Gastrocnemius medialis (tissue), 4 donors: ENCODE data around the gene MYH13. TPM values are rescaled to one million over a fixed set of nuclear protein-coding genes. Genes with fewer than 3 reads are reported as not detected.

ENCODE experiments used
- ATAC-seq, 2 donors: fragments of 150-250 bp; one replicate each; pipeline ENCODE4 v1.9.1; 2016
- DNase-seq, 2 donors: peaks; one replicate each; pipeline ENCODE4 v3.0.0-alpha.2; 2019
- H3K27ac ChIP-seq, 4 donors: fragments of 200-600 bp; sonication (generic); 1 replicate in 1 of 4; 2 replicates in 3 of 4; pipeline ENCODE4 v1.5.1; 2016 to 2018; ENCODE audit warnings: mild to moderate bottlenecking in 2 of 4, moderate library complexity in 1 of 4
- H3K27me3 ChIP-seq, 3 donors: fragments of 200-600 bp; sonication (generic) in 2 of 3; 1 replicate in 1 of 3; 2 replicates in 2 of 3; pipeline versions ENCODE4 v1.5.1 to v1.6.0; 2016 to 2019; ENCODE audit warnings: mild to moderate bottlenecking in 1 of 3, moderate library complexity in 1 of 3
- H3K36me3 ChIP-seq, 2 donors: fragments of 200-600 bp; sonication (generic) in 1 of 2; one replicate each; pipeline ENCODE4 v1.5.1; 2017 to 2018
- H3K4me1 ChIP-seq, 2 donors: fragments of 200-600 bp; sonication (generic) in 1 of 2; one replicate each; pipeline ENCODE4 v1.5.1; 2016 to 2017; ENCODE audit warnings: mild to moderate bottlenecking in 2 of 2
- H3K4me3 ChIP-seq, 4 donors: fragments of 200-600 bp; sonication (generic) in 3 of 4; 1 replicate in 1 of 4; 2 replicates in 3 of 4; pipeline ENCODE4 v1.5.1; 2016 to 2019; ENCODE audit warnings: mild to moderate bottlenecking in 2 of 4
- H3K9me3 ChIP-seq, 3 donors: fragments of 200-600 bp; sonication (generic) in 2 of 3; 1 replicate in 1 of 3; 2 replicates in 2 of 3; pipeline ENCODE4 v1.5.1; 2016 to 2019
- POLR2A ChIP-seq, 2 donors: fragments of 450-650 bp; IDR thresholded peaks; one replicate each; pipeline ENCODE4 v1.6.1; 2017; ENCODE audit warnings: antibody characterized with exemption in 2 of 2, mild to moderate bottlenecking in 2 of 2, moderate library complexity in 2 of 2
- in situ Hi-C, 4 donors: fragments of 200-750 bp; cut with MboI; loops; one replicate each; pipeline versions ENCODE4 v1.15.0 to v1.8.0; 2017; ENCODE audit warnings: low sequenced_read_pairs in 4 of 4
- intact Hi-C: fragments of 100-400 bp; cut with DNase I; formaldehyde crosslinking; loops from one replicate; pipeline ENCODE4 v1.15.1; 2023; ENCODE audit warnings: low total_unique reads
- total RNA-seq, 4 donors: library from RNA; depleted of rRNA; stranded (reverse); fragments of >200 nt; gene quantifications; one replicate each; pipeline versions ENCODE4 v1.1.0 to v1.2.3, GENCODE V29; 2016
- TF ChIP-seq, protein P1 (sequence below), 5 experiments: fragments of 450-650 bp in 3 of 5; fragments of 200-600 bp in 2 of 5; sonication (generic) in 2 of 5; IDR thresholded peaks in 4 of 5; conservative IDR thresholded peaks in 1 of 5; 1 replicate in 4 of 5; 2 replicates in 1 of 5; pipeline ENCODE4 v1.5.1; 2016 to 2019; ENCODE audit warnings: antibody characterized with exemption in 5 of 5, mild to moderate bottlenecking in 3 of 5, moderate library complexity in 3 of 5

Gene MYH13
- total RNA-seq, 4 donors from 2014 or later: not detected

DNA sequence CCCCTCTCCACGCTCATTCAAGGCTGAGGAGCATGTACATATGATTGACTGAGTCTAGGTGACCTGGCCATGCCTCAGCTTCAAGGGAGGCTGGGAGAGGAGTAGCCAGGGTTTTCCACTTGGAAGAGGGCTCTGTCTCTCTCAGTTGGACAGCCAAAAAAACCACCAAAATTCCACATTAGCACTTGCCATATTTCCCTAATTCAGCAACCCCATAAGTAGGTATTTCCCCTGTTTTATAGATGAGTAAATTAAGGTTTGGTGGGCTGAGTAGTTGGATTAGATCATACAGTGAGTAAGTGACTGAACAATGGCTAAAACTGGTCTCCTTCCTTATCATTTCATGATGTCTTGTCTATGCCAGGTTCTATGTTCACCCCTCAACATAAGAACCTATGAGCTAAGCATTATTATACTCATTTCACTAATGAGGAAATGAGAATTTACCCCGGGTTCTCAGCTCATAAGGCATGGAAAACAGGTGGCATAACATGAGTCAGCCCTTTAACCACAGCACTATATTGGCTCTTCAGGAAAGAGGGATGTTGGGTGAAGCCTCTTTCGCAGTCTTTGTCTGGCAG lies 106.4 kb downstream of the MYH13 start:
- in situ Hi-C loops: no loop called here
- TF ChIP-seq, protein P1, sequence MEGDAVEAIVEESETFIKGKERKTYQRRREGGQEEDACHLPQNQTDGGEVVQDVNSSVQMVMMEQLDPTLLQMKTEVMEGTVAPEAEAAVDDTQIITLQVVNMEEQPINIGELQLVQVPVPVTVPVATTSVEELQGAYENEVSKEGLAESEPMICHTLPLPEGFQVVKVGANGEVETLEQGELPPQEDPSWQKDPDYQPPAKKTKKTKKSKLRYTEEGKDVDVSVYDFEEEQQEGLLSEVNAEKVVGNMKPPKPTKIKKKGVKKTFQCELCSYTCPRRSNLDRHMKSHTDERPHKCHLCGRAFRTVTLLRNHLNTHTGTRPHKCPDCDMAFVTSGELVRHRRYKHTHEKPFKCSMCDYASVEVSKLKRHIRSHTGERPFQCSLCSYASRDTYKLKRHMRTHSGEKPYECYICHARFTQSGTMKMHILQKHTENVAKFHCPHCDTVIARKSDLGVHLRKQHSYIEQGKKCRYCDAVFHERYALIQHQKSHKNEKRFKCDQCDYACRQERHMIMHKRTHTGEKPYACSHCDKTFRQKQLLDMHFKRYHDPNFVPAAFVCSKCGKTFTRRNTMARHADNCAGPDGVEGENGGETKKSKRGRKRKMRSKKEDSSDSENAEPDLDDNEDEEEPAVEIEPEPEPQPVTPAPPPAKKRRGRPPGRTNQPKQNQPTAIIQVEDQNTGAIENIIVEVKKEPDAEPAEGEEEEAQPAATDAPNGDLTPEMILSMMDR (IDR thresholded peaks at IDR 0.05 in 4 of 5, conservative IDR thresholded peaks at IDR 0.05 in 1 of 5): no peak
- no peak for TF ChIP-seq POLR2A (IDR thresholded peaks at IDR 0.05)
- no peak overlapping the region for H3K27ac ChIP-seq
- H3K27me3 ChIP-seq: no peaks in the 10 kb centered on the region
- H3K9me3 ChIP-seq: no peaks in the 10 kb centered on the region
- intact Hi-C loops: no loop called here
- no peaks in the 10 kb centered on the region for H3K4me1 ChIP-seq
- ATAC-seq (no peak), DNase-seq (no peak)
- H3K36me3 ChIP-seq: no peaks in the 10 kb centered on the region
- H3K4me3 ChIP-seq: no peak overlapping the region

DNA sequence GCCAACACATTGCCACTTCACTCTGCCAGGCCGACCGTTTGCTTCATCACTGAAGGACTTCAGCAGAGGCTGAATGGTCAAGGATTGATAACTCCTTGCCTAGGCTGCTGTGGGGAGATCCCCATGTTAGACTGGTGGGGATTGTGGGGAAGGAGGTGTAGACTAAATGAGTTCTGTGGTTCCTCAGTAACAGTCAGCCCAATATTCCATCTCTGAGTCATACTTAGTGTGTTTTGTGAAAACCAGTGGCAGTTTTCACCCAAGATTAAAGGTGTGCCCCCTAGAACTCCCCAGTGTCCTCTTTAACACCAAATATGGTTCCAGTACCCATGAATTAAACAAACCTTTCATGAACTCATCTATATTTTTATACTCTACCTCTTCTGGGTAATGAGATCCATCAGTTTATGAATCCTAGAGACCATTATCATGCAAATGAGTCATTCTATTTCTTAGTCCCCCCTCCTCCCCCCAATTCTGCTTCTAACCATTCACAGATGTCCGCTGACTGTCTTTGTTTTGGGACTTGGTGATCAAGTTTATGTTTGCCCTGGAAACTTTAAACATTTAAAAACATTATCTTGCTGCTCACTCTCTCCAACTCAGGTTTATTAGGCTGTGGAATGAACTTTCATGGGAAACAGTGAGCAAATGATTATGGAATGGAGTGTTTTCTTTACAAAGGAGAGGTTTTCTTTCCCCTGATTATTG lies 107.6 kb downstream of the MYH13 start:
- in situ Hi-C loops (no loop called here), intact Hi-C loops (no loop called here)
- no peaks in the 10 kb centered on the region for H3K27me3 ChIP-seq
- DNase-seq: no peak
- no peak for ATAC-seq
- H3K4me1 ChIP-seq: no peaks in the 10 kb centered on the region
- no peaks in the 10 kb centered on the region for H3K9me3 ChIP-seq
- no peak overlapping the region for H3K4me3 ChIP-seq
- H3K27ac ChIP-seq: no peak overlapping the region
- H3K36me3 ChIP-seq: no peaks in the 10 kb centered on the region
- TF ChIP-seq POLR2A (IDR thresholded peaks at IDR 0.05): no peak
- TF ChIP-seq, protein P1 (IDR thresholded peaks at IDR 0.05 in 4 of 5, conservative IDR thresholded peaks at IDR 0.05 in 1 of 5): no peak

DNA sequence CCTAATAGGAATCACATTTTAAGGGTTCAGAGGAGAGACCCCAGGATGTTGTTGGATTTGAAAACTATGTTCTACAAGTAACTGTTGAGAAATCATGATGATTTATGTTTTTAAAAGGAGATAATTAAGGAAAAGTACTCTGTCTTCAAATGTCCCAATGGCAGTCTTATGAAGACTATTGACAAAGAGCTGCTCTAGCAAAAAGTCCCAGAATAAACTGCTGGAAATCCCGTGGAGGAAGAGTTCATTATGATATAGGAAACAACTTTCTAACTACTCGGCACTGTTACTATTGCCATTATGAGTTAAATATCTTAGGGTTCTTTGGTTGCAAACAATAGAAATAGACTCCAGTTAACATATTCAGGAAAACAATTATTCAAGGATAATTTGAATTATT lies 108.8 kb downstream of the MYH13 start:
- ATAC-seq: no peak
- Histone ChIP-seq H3K4me1 (no peaks in the 10 kb centered on the region), H3K36me3 (no peaks in the 10 kb centered on the region), H3K4me3 (no peak overlapping the region), H3K27me3 (no peaks in the 10 kb centered on the region), H3K27ac (no peak overlapping the region), H3K9me3 (no peaks in the 10 kb centered on the region)
- no peak for DNase-seq
- in situ Hi-C loops (no loop called here), intact Hi-C loops (no loop called here)
- no peak for TF ChIP-seq POLR2A (IDR thresholded peaks at IDR 0.05)
- TF ChIP-seq, protein P1 (IDR thresholded peaks at IDR 0.05 in 4 of 5, conservative IDR thresholded peaks at IDR 0.05 in 1 of 5): no peak

DNA sequence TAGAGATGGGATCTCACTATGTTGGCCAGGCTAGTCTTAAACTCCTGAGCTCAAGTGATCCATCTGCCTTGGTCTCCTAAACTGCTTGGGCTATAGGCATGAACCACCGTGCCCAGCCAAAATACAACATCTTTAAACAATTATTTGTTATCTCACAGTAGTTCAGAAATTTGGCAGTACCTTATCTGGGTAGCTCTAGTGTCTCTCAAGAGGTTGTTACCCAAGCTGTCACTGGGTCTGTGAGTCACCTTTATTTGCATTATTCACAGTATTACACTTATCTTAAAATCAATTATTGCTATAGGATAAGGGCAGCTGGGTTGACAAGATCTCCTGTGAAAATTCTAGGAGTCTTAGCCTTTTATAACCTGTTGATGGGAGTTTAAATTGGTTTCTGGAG lies 110.4 kb downstream of the MYH13 start:
- Histone ChIP-seq H3K9me3 (no peaks in the 10 kb centered on the region), H3K4me1 (no peaks in the 10 kb centered on the region), H3K36me3 (no peaks in the 10 kb centered on the region), H3K27ac (no peak overlapping the region), H3K27me3 (no peaks in the 10 kb centered on the region), H3K4me3 (no peak overlapping the region)
- DNase-seq (no peak), ATAC-seq (no peak)
- no peak for TF ChIP-seq POLR2A (IDR thresholded peaks at IDR 0.05)
- TF ChIP-seq, protein P1 (IDR thresholded peaks at IDR 0.05 in 4 of 5, conservative IDR thresholded peaks at IDR 0.05 in 1 of 5): no peak
- intact Hi-C loops (no loop called here), in situ Hi-C loops (no loop called here)
